IMR-90 (cell line): ENCODE data around the gene LAP3.

ENCODE experiments used
- CTCF ChIP-seq: conservative IDR thresholded peaks from 2 replicates; pipeline ENCODE4 v1.5.1; 2012; ENCODE audit warnings: mild to moderate bottlenecking, low read depth, low read length, improper control_type of control experiment
- POLR2A ChIP-seq: IDR thresholded peaks from 2 replicates; pipeline ENCODE4 v1.6.1; 2012; ENCODE audit warnings: mild to moderate bottlenecking, low read depth, low read length
- RAD21 ChIP-seq: IDR thresholded peaks from 2 replicates; pipeline ENCODE4 v1.6.1; 2012; ENCODE audit warnings: low read length, improper control_type of control experiment

GRCh38 chr4:17646693-17647092 is 69.7 kb downstream of the LAP3 start:
- TF ChIP-seq POLR2A: no peak
- TF ChIP-seq CTCF: no peak
- no peak for TF ChIP-seq RAD21
